ENCODE measurements around the gene RWDD4.
"Not testable (repeated sequence)": the region's sequence is repeated elsewhere in the genome, so short reads cannot be mapped to it uniquely, and the experiment has no call there.

RWDD4 gene

GRCh38 chr4:183635321-183635720 lies 23.7 kb downstream of the RWDD4 start:
- DNase-seq = no peak

DNA sequence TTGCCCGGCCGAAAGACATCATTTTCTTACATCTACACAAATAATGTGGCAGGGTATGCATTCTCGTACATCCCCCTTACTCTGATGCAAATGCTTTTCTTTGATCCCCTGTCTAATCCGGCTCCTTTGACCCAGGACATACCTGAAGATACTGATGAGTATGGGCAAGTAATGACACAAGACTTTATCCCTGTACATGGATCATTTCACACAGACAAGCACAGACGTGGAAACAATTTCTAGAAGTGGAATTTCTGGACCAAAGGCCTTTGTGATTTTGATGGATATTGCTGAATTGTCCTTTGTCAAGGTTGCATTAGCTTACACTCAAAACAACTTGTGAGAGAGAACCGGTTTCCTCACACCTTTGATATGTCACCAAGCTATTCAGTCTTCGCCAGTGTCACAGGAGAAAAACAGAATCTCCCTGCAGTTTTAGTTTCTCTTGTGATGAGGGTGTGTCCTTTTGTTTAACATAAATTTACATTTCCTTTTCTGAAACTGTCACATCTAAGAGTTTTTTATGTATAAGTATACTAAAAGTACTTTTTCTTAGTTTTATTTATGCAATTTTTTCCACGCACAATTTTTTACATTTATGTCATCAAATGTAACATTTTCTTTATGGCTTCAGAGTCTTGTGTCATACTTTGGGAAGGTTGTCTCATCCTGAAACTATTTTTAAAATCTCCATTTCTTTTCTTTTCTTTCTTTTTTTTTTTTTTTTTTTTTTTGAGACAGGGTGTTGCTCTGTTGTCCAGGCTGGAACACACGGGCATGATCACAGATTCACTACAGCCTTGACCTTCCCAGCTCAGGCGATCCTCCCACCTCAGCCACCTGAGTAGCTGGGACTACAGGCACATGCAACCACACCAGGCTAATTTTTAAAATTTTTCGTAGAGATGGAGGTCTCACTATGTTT lies 25.2 kb downstream of the RWDD4 start:
- no peak for DNase-seq

DNA sequence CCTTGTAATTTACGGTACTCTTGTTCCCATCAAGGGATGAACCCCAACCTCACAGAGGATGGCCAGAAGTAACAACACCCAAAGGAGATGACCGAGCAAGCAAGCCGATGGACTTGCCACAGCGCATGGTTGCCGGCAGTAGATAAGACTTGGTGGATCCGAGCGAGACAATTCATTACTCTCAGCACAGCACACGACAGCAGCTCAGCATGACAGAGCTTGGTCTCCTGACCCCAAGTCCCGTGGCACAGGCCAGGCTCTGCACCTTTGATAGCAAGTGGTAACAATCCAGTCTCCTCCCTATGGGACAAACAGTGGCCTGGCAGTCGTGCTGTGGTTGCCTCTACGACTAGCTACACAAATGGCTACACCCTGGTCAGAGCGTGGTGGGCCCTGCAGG lies 26.3 kb downstream of the RWDD4 start:
- DNase-seq = no peak

GRCh38 chr4:183631577-183632198 lies 27.3 kb downstream of the RWDD4 start:
- no peak for DNase-seq

DNA sequence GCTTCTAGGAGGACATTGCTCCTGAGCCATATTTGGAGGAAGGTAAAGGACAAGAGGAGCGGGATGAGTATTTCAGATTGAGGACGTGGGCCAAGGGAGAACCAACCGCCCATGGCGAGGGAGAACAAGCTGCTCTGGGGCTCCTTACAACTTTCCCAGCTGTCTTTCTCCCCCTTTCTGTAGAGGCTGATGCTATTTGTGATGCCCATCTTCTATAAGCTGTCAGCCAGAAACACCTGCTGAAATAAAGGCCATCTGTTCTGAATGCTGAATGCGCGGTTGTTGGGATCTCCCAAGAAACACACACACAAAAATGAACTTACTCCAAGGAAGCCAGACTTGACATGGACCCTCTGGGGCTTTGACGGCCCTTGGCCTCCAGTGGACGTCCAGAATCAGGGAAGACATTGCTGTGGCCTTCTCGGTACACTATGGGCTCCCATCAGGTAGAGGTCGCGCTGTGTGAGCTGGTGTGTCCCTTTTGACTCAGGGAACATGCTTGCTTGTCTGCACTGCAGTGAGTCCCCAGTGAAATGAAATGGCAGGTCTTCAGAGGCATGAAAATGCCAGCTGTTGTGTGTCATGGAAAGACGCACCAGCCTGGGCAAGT lies 30.9 kb downstream of the RWDD4 start:
- no peak for DNase-seq

DNA sequence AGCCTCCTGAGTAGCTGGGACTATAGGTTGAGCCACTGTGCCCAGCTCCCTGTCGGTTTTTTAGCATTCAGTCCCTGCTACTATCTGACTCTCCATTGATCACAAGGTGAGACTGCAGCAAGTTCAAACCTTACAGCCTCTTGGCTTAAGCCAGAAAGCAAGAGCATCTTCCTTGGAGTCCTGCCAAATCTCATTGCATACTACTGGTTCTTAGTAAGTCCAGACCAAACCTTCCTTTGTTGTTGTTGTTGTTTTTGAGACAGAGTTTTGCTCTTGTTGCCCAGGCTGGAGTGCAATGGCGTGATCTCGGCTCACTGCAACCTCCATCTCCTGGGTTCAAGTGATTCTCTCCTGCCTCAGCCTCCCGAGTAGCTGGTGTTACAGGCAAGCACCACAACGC lies 31.7 kb downstream of the RWDD4 start:
- not testable (repeated sequence) for DNase-seq

DNA sequence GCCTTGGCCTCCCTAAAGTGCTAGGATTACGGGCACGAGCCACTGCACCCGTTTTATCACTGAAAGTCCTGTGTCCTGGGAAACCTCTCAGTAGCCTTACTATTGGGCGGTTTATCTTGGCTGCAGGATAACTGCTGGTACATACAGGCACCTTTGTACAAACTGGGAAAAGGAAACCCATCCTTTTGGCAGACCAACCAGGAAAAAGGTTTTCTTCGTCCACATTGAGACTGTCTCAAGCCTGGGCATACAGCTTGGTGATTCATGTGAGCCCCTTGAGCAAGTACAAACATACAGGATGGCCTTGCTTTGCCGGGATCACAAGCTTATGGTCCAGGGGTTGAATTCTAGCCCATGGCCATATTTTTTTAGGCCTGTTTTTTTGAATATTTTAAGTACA lies 32.8 kb downstream of the RWDD4 start:
- DNase-seq = no peak

DNA sequence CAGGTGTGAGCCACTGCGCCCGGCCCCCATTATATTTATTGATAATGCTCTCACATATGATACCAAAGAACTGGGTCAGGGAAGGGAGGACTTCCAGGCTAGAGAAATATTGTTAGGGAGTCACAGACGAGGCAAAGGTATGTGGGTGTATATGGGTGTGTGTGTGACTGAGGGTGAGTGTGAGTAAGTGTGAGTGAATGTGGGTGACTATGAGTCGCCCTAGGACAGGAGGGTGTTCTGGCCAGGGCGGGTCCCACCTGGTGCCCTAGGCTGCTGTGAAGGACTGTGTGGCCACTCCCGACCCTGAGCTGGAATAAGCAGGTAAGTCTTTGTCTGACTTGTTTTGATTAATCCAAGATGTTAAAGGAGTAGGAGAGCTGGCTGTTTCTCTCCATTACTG lies 34.4 kb downstream of the RWDD4 start:
- no peak for DNase-seq

- DNase-seq = no peak
These were observed 37.1 kb downstream of the RWDD4 start for GRCh38 chr4:183621875-183622274.

GRCh38 chr4:183620421-183620820 lies 38.6 kb downstream of the RWDD4 start:
- DNase-seq = no peak

DNA sequence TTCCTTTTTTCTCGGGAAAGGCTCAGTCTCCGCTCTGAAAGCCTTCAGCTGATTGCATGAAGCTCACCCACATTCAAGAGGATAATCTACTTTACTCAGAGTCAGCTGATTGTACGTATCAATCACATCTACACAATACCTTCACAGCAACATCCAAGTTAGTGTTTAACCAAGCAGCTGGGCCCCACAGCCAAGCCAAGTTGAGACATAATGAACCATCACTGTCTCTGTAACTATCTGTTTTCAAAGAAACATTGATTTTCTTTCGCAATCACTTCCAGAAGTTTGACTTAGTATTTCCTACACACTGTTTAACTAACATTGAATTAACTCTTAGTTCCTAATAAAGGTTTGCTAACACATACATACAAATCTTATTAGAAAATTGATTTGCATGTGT lies 40.3 kb downstream of the RWDD4 start:
- DNase-seq = no peak

GRCh38 chr4:183617075-183617474 lies 41.9 kb downstream of the RWDD4 start:
- DNase-seq = no peak

GRCh38 chr4:183612329-183613250 lies 46.4 kb downstream of the RWDD4 start:
- DNase-seq = no peak

GRCh38 chr4:183611210-183611830 lies 47.7 kb downstream of the RWDD4 start:
- DNase-seq = no peak

GRCh38 chr4:183610613-183611012 lies 48.4 kb downstream of the RWDD4 start:
- DNase-seq = no peak

- no peak for DNase-seq
These were observed 49.0 kb downstream of the RWDD4 start for GRCh38 chr4:183610033-183610432.

GRCh38 chr4:183609151-183609550 lies 49.8 kb downstream of the RWDD4 start:
- DNase-seq = no peak

DNA sequence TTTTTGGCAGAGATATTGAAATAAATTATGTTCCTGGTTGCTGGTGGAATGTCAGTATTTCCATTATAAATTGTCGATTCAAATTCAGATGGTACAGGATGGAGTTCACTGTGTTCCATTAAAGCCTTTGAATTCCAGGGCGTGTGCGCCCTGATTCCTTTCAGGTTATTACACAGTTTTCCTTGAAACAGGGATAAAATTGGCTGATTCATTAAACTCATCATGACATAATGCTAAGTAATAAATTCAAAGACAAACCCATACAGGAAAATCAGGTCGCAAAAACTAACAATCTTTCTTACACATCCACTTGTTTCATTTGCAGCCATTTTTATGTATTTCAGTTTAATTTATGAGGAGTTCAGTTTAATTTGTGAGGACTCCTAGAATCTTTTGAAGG lies 51.1 kb downstream of the RWDD4 start:
- no peak for DNase-seq

DNA sequence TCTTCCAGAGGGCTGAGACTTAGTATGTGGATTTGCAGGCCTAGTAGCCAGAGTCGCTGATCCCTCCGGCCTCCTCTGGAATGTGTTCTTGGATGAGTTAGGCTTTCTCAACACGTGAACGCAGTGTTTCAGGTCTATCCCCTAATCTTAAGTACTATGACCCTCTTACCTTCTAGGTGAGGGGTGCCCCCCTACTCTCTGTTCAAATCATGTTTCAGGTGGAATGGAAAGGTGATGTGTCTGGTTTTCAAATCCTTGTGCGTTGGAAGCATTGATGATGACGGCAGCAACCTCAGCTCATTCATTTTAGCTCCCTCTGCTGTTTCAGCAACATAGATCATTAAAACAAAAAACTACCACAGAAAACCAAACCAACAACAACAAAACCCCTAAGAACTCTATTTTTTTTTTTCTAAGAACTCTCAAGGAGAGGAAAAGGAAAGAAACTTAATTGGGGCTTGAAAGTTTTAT lies 56.4 kb downstream of the RWDD4 start:
- no peak for DNase-seq

DNA sequence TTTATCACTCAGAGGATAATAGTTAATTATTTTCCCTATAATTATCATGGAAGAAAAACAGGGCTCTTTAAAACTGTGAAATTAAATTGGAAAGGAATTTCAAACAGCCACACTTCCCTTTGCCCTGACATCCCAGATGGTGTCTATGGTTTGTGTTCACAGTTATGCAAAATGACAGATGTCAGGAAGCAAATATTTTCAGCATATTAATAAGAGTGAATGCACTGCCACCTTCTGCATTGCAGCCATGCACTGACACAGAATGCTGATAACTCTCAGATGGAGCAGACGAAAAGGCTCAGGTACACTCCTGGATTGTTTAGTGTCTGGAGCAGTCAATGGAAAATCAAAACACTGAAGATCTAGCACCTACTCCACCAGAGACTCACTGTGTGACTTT lies 57.6 kb downstream of the RWDD4 start:
- DNase-seq = no peak

GRCh38 chr4:183600189-183600685 lies 58.7 kb downstream of the RWDD4 start:
- DNase-seq = no peak

DNA sequence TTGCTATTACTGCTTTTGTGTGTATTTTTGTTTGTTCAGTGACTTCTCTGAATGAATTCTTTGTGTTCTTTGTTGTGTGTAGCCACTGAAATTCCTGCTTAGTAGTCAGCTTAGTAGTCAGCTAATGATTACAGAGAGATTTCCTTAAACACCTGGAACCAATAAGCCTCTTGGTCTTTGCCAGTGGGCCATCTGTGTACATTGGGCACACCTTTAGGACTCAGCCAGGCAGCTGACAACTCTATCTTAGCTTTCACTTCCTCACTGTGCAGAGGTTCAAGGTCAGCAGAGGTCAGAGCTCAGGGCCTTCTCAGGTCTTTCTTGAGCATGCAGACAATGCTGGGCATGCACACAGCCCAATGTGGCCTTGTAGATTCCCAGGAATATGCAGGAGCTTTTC lies 59.3 kb downstream of the RWDD4 start:
- DNase-seq = no peak
